Measurements from ENCODE around the gene ADAM17.
"Not testable (repeated sequence)": the region's sequence is repeated elsewhere in the genome, so short reads cannot be mapped to it uniquely, and the experiment has no call there.

ADAM17 gene

GRCh38 chr2:9527995-9528787 lies 27.4 kb downstream of the ADAM17 start:
- DNase-seq (ENCODE audit: extremely low read depth in 1 of 2, low read depth in 1 of 2): no peak

GRCh38 chr2:9525266-9525665 lies 30.4 kb downstream of the ADAM17 start:
- DNase-seq (ENCODE audit: extremely low read depth in 1 of 2, low read depth in 1 of 2): no peak

- no peak for DNase-seq (ENCODE audit: extremely low read depth in 1 of 2, low read depth in 1 of 2)
These were observed 31.3 kb downstream of the ADAM17 start for GRCh38 chr2:9524291-9524690.

GRCh38 chr2:9519250-9519649 lies 36.4 kb downstream of the ADAM17 start:
- no peak for DNase-seq (ENCODE audit: extremely low read depth in 1 of 2, low read depth in 1 of 2)

GRCh38 chr2:9518780-9519179 lies 36.9 kb downstream of the ADAM17 start:
- no peak for DNase-seq (ENCODE audit: extremely low read depth in 1 of 2, low read depth in 1 of 2)

GRCh38 chr2:9518163-9518562 lies 37.5 kb downstream of the ADAM17 start:
- DNase-seq (ENCODE audit: extremely low read depth in 1 of 2, low read depth in 1 of 2): no peak

- DNase-seq (ENCODE audit: extremely low read depth in 1 of 2, low read depth in 1 of 2): no peak
These were observed 38.4 kb downstream of the ADAM17 start for GRCh38 chr2:9517118-9517782.

- not testable (repeated sequence) for DNase-seq (ENCODE audit: extremely low read depth in 1 of 2, low read depth in 1 of 2)
These were observed 41.7 kb downstream of the ADAM17 start for GRCh38 chr2:9513946-9514345.

- no peak for DNase-seq (ENCODE audit: extremely low read depth in 1 of 2, low read depth in 1 of 2)
These were observed 46.7 kb downstream of the ADAM17 start for GRCh38 chr2:9508931-9509330.

GRCh38 chr2:9498210-9498609 lies 57.4 kb downstream of the ADAM17 start:
- DNase-seq (ENCODE audit: extremely low read depth in 1 of 2, low read depth in 1 of 2): no peak

GRCh38 chr2:9497017-9497416 lies 58.6 kb downstream of the ADAM17 start:
- no peak for DNase-seq (ENCODE audit: extremely low read depth in 1 of 2, low read depth in 1 of 2)

GRCh38 chr2:9494081-9494480 lies 61.5 kb downstream of the ADAM17 start:
- no peak for DNase-seq (ENCODE audit: extremely low read depth in 1 of 2, low read depth in 1 of 2)

GRCh38 chr2:9493478-9493877 lies 62.2 kb downstream of the ADAM17 start:
- no peak for DNase-seq (ENCODE audit: extremely low read depth in 1 of 2, low read depth in 1 of 2)

- no peak for DNase-seq (ENCODE audit: extremely low read depth in 1 of 2, low read depth in 1 of 2)
These were observed 62.7 kb downstream of the ADAM17 start for GRCh38 chr2:9492927-9493326.

GRCh38 chr2:9490789-9491188 lies 64.8 kb downstream of the ADAM17 start:
- DNase-seq (ENCODE audit: extremely low read depth in 1 of 2, low read depth in 1 of 2): no peak

GRCh38 chr2:9488583-9489547 lies 66.8 kb downstream of the ADAM17 start:
- no peak for DNase-seq (ENCODE audit: extremely low read depth in 1 of 2, low read depth in 1 of 2)

- DNase-seq (ENCODE audit: extremely low read depth in 1 of 2, low read depth in 1 of 2): no peak
These were observed 71.1 kb downstream of the ADAM17 start for GRCh38 chr2:9484533-9484932.

GRCh38 chr2:9483107-9483506 lies 72.5 kb downstream of the ADAM17 start:
- no peak for DNase-seq (ENCODE audit: extremely low read depth in 1 of 2, low read depth in 1 of 2)

- DNase-seq (ENCODE audit: extremely low read depth in 1 of 2, low read depth in 1 of 2): no peak
These were observed 75.5 kb downstream of the ADAM17 start for GRCh38 chr2:9480157-9480556.

GRCh38 chr2:9478526-9478925 lies 77.1 kb downstream of the ADAM17 start:
- DNase-seq (ENCODE audit: extremely low read depth in 1 of 2, low read depth in 1 of 2): no peak

GRCh38 chr2:9477914-9478313 lies 77.7 kb downstream of the ADAM17 start:
- DNase-seq (ENCODE audit: extremely low read depth in 1 of 2, low read depth in 1 of 2): no peak

Data from activated CD8-positive, alpha-beta memory T cell treated with anti-CD3 and anti-CD28 coated beads for 1 hour (primary cell).